Measurements from ENCODE around the gene SNTG2.
"Not testable (repeated sequence)": the region's sequence is repeated elsewhere in the genome, so short reads cannot be mapped to it uniquely, and the experiment has no call there.

The SNTG2 gene

DNA sequence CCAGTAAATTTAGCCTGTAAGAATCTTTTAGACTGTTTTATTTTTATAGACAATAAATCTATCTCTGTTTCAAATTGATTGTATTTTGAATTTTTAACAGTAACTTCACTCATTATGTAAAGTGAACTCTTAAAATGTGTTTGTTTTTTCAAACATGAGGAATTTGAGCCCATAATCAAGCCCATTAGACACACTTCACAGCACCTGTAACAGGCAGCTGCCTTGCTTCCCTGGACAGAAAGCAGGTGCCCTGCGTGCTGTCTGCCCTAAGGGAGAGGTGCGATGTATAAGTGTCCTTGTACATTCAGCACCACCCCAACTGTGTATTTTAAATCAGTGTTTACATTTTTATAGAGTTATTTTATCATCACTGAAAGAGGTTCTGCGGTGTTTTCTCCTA lies 276.1 kb downstream of the SNTG2 start:
- no peaks in the 10 kb centered on the region for H3K4me1 ChIP-seq (ENCODE audit: control insufficient read depth, low read length)
- H3K27me3 ChIP-seq (ENCODE audit: control insufficient read depth, low read length) = no peaks in the 10 kb centered on the region
- TF ChIP-seq, protein P1, sequence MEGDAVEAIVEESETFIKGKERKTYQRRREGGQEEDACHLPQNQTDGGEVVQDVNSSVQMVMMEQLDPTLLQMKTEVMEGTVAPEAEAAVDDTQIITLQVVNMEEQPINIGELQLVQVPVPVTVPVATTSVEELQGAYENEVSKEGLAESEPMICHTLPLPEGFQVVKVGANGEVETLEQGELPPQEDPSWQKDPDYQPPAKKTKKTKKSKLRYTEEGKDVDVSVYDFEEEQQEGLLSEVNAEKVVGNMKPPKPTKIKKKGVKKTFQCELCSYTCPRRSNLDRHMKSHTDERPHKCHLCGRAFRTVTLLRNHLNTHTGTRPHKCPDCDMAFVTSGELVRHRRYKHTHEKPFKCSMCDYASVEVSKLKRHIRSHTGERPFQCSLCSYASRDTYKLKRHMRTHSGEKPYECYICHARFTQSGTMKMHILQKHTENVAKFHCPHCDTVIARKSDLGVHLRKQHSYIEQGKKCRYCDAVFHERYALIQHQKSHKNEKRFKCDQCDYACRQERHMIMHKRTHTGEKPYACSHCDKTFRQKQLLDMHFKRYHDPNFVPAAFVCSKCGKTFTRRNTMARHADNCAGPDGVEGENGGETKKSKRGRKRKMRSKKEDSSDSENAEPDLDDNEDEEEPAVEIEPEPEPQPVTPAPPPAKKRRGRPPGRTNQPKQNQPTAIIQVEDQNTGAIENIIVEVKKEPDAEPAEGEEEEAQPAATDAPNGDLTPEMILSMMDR (IDR thresholded peaks at IDR 0.05; ENCODE audit: low read depth, low read length, poor library complexity, severe bottlenecking) = no peak
- TF ChIP-seq EZH2phosphoT487 (IDR thresholded peaks at IDR 0.05; ENCODE audit: borderline replicate concordance, low read length) = no peak
- H4K20me1 ChIP-seq (ENCODE audit: control insufficient read depth, insufficient read depth, low read depth, low read length) = no peaks in the 10 kb centered on the region
- H3K4me2 ChIP-seq (ENCODE audit: low read length) = no peak overlapping the region
- no peaks in the 10 kb centered on the region for H3K9me2 ChIP-seq (replicated peaks; ENCODE audit: control insufficient read depth, low read length)
- H3K79me2 ChIP-seq (ENCODE audit: control insufficient read depth, low read length) = no peaks in the 10 kb centered on the region
- H3F3A ChIP-seq (ENCODE audit: control insufficient read depth, insufficient read depth) = 0 out of 2 replicates have a peak, but pooled peaks cover 2% of the 10 kb centered on the region
- no peaks in the 10 kb centered on the region for H3K36me3 ChIP-seq (ENCODE audit: control insufficient read depth, low read length)
- no peak overlapping the region for H3K4me3 ChIP-seq (ENCODE audit: low read length)
- peaks cover 4% of the 10 kb centered on the region; the same call in 1 of the 2 replicates for H3K9me3 ChIP-seq (ENCODE audit: control insufficient read depth, insufficient read depth, low read length)
- no peak overlapping the region for H3K27ac ChIP-seq (ENCODE audit: low read depth, low read length)

DNA sequence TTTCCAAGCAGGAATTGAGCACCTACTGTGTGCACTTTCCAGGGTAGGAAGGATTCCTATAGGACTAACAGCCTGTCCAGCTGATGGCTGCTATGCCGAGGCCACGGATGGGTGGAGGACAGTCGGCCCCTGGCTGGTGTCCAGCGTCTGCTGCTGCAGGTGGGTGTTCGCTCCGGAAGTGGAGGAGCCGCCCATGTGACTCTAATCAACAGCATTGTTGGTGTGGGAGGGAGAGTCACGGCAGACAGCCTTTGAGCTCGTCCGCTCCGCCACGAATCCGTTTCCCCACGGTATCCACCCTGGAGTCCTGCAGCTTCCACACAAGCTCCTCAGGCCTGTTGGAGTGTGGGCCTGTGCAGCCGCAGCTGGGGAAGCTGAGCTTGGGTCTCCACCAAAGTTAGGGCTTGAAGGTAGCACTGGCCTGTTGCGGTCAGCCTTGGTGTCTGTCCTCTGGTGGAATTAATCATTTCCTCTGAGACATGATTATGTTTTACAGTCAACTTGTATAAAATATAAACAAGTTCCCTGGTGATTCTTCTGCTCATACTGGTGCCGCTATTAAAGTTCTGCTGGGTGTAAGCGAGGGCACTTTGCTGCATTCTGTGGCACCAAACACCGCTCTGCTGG lies 276.7 kb downstream of the SNTG2 start:
- Histone ChIP-seq H4K20me1 (ENCODE audit: control insufficient read depth, insufficient read depth, low read depth, low read length) (no peaks in the 10 kb centered on the region), H3K79me2 (ENCODE audit: control insufficient read depth, low read length) (no peaks in the 10 kb centered on the region), H3K27me3 (ENCODE audit: control insufficient read depth, low read length) (no peaks in the 10 kb centered on the region), H3F3A (ENCODE audit: control insufficient read depth, insufficient read depth) (no peaks in the 10 kb centered on the region), H3K9me3 (ENCODE audit: control insufficient read depth, insufficient read depth, low read length) (peaks cover 4% of the 10 kb centered on the region; the same call in 1 of the 2 replicates), H3K4me1 (ENCODE audit: control insufficient read depth, low read length) (no peaks in the 10 kb centered on the region), H3K4me2 (ENCODE audit: low read length) (no peak overlapping the region), H3K9me2 (replicated peaks; ENCODE audit: control insufficient read depth, low read length) (no peaks in the 10 kb centered on the region), H3K36me3 (ENCODE audit: control insufficient read depth, low read length) (no peaks in the 10 kb centered on the region), H3K27ac (ENCODE audit: low read depth, low read length) (no peak overlapping the region), H3K4me3 (ENCODE audit: low read length) (no peak overlapping the region)
- TF ChIP-seq, protein P1 (IDR thresholded peaks at IDR 0.05; ENCODE audit: low read depth, low read length, poor library complexity, severe bottlenecking) = no peak
- TF ChIP-seq EZH2phosphoT487 (IDR thresholded peaks at IDR 0.05; ENCODE audit: borderline replicate concordance, low read length) = no peak

DNA sequence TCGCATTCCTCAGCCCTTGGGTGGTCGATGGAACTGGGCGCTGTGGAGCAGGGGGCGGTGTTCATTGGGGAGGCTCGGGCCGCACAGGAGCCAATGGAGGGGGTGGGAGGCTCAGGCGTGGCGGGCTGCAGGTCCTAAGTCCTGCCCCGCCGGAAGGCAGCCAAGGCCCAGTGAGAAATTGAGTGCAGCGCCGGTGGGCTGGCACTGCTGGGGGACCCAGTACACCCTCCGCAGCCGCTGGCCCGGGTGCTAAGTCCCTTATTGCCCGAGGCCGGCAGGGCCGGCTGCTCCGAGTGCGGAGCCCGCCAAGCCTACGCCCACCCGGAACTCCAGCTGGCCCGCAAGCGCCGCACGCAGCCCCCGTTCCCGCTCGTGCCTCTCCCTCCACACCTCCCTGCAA lies 278.9 kb downstream of the SNTG2 start:
- H3K9me3 ChIP-seq (ENCODE audit: control insufficient read depth, insufficient read depth, low read length); H3K9me2 ChIP-seq (replicated peaks; ENCODE audit: control insufficient read depth, low read length); H3K4me2 ChIP-seq (ENCODE audit: low read length); H4K20me1 ChIP-seq (ENCODE audit: control insufficient read depth, insufficient read depth, low read depth, low read length); H3K27ac ChIP-seq (ENCODE audit: low read depth, low read length); H3K4me3 ChIP-seq (ENCODE audit: low read length); H3K79me2 ChIP-seq (ENCODE audit: control insufficient read depth, low read length); H3K36me3 ChIP-seq (ENCODE audit: control insufficient read depth, low read length); H3F3A ChIP-seq (ENCODE audit: control insufficient read depth, insufficient read depth); H3K27me3 ChIP-seq (ENCODE audit: control insufficient read depth, low read length); H3K4me1 ChIP-seq (ENCODE audit: control insufficient read depth, low read length): not testable (repeated sequence)

DNA sequence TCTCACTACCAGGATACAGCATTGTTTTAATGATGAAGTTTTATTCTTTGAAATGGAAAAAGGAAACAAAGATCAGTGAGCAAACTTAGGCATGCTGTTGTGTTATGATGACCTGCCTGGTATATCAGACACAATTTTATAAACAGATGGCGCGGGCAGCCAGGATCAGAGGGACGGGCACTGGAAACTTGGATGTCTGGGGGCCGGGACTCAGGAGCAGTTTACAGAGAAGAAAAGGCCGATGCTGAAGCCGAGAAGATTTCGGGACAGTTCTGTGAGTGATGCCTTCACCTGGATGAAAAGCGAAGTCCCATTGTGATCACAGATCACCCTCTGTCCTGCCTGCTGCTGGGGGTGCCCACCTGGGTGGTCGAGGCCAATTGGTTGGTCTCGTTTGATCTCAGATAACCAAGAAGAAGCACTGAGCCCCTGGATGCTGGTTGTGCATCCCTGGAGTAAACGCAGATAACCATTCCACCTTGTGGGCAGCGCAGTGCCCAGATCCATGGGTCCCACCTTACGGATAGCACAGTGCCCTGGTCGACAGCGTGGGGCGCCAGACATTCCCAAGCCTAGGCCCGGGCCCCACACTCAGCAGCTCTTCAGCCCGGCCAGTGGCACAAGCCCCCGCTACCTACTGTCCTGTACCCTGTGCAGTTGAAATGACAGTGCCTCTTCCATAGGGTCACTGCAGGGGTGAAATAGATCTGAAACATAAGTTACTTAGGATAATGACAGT lies 279.7 kb downstream of the SNTG2 start:
- no peaks in the 10 kb centered on the region for H3K36me3 ChIP-seq (ENCODE audit: control insufficient read depth, low read length)
- H3K9me2 ChIP-seq (replicated peaks; ENCODE audit: control insufficient read depth, low read length) = no peaks in the 10 kb centered on the region
- H3K79me2 ChIP-seq (ENCODE audit: control insufficient read depth, low read length) = no peaks in the 10 kb centered on the region
- peaks cover 4% of the 10 kb centered on the region; the same call in 1 of the 2 replicates for H3K9me3 ChIP-seq (ENCODE audit: control insufficient read depth, insufficient read depth, low read length)
- H4K20me1 ChIP-seq (ENCODE audit: control insufficient read depth, insufficient read depth, low read depth, low read length) = no peaks in the 10 kb centered on the region
- H3K27me3 ChIP-seq (ENCODE audit: control insufficient read depth, low read length) = no peaks in the 10 kb centered on the region
- no peak overlapping the region for H3K4me2 ChIP-seq (ENCODE audit: low read length)
- no peaks in the 10 kb centered on the region for H3K4me1 ChIP-seq (ENCODE audit: control insufficient read depth, low read length)
- TF ChIP-seq EZH2phosphoT487 (IDR thresholded peaks at IDR 0.05; ENCODE audit: borderline replicate concordance, low read length) = no peak
- TF ChIP-seq, protein P1 (IDR thresholded peaks at IDR 0.05; ENCODE audit: low read depth, low read length, poor library complexity, severe bottlenecking) = no peak
- H3K4me3 ChIP-seq (ENCODE audit: low read length) = no peak overlapping the region
- no peak overlapping the region for H3K27ac ChIP-seq (ENCODE audit: low read depth, low read length)
- no peaks in the 10 kb centered on the region for H3F3A ChIP-seq (ENCODE audit: control insufficient read depth, insufficient read depth)

Measured in DOHH2 (cell line).